NOMO-1 (cell line): ENCODE measurements around the gene BNC2.

ENCODE experiments used
- DNase-seq, 2 experiments: peaks; one replicate each; lab custom pipeline; 2025; ENCODE audit not compliant: unreplicated experiment in 2 of 2; lab: John Stamatoyannopoulos, UW

The BNC2 gene

DNA sequence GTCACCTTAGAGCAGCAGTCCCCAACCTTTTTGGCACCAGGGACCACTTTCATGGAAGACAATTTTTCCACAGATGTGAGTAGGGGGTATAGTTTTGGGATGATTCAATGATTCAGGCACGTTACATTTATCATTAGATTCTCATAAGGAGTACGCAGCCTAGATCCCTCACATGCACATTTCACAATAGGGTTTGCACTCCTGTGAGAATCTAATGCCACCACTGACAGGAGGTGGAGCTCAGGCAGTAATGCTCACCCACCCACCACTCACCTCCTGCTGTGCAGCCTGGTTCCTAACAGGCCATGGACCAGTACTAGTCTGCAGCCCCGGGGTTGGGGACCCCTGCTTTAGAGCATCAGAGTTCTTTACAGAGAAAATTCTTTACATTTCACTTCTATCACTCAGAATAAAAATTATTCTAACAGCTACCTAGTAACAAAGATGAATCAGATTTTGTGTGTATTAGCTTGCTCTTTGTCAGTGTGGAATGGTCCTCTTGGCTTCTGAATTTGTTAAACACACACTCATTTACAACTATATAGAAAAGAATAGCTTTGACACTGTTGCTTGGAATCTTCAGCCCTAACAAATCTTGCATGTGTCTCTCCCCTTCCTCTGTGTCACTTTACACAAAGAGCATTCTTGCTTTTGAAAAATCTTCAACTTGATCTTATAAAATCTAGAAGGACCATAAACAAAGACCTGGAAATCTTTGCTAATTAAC is 438.6 kb downstream of the BNC2 start:
- no peak for DNase-seq

DNA sequence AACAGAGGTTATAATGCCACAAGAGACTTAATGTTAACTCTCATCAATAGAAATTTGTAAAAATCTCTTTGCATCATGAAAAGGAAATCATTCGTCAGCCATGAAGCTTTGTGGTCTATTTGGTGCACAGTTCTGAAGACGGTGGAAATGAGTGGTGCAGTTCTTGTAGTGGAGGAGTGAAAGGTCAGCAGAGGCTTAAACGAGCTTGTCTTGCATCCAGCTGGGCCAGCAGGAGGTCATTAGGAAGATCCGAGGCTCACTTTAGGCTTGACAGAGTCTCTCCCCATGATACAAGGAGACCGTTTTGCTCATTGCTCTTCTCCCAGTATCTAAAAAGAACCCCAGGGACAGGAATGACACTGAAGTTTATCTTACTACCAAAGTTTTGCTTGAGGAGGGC is 440.8 kb downstream of the BNC2 start:
- DNase-seq = no peak

DNA sequence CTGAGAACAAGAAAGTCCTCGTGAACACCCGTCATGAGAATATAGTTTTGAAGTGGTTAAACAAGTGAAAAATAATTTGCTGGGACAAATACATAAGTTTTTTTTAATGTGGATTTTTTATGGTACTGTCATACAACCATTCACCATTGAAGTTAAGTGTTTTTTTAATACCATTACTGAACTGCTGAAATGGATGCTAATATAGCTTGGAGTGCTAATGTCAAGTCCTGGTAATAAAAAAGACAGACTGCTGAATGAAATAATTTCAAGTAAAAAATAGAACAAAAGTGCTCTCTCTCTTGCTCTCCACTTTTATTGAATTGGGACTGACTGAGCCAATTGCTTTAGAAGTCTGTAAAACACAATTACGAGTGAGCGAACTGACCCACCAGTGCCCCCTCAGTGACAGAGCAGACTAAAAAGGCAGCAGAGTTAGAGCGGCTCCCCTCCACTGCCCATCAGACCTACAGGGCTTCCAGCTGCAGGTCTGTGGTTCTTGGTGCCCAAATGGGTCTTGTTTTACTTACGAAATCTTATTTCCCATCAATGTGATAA is 442.5 kb downstream of the BNC2 start:
- no peak for DNase-seq

- DNase-seq = no peak
Measured at GRCh38 chr9:16426716-16427115, 443.8 kb downstream of the BNC2 start.

- no peak for DNase-seq
Measured at GRCh38 chr9:16425562-16426231, 444.8 kb downstream of the BNC2 start.

DNA sequence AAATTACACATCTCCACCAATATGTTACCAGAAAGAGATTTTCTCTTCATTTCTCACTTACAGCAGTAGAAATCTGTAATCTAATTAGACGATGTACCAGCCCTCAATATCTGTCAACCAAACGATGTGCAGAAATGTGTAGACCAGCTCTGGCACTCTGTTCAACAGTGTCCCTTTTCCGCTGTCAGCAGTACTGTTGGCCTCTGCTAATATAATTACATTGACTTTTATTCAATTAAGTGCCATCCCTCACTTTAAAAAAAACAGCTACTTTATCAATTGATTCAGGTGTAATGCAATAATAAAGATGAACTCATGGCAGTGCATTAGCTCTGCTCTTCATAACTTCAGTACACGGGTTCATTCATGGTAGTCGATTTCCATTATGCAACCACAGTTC is 448.4 kb downstream of the BNC2 start:
- no peak for DNase-seq

DNA sequence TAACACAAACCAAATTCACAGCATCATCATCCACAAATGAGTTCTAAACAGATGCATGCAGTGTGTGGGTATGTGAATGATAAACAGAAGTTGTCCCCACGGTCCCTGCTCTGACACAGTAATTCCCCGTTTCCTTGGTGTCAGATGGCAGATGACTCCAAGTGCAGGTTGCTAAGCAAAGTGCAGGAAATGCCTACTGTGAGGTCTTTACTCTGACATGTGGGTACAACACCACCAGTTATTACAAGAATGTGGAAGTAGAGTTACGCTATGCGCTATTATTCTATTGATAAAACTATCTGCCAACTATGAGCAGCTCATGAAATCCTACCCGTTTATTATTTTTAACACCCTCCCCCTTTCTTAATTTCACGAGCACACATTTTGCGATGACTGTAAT is 448.9 kb downstream of the BNC2 start:
- no peak for DNase-seq

DNA sequence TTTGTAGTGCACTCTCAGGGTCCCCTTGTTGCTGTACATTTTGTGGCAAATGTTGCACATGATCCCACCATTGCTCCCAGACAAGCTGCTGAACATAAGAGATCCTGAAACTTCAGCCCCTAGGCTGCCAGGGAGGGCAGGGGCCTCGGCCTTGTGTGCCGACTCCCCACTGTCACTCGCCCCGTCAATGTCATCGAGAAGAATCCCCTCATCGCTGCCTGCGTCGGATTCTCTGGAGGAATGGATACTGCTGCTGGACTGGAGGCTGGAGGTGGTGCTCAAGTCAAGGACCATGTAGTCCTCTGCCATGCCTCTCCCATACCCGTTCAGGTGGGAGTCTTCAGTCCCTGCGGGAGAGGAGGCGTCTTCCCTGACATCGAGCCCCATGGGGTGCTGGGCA is 451.3 kb downstream of the BNC2 start:
- DNase-seq = no peak

GRCh38 chr9:16418721-16419120 is 451.7 kb downstream of the BNC2 start:
- no peak for DNase-seq

DNA sequence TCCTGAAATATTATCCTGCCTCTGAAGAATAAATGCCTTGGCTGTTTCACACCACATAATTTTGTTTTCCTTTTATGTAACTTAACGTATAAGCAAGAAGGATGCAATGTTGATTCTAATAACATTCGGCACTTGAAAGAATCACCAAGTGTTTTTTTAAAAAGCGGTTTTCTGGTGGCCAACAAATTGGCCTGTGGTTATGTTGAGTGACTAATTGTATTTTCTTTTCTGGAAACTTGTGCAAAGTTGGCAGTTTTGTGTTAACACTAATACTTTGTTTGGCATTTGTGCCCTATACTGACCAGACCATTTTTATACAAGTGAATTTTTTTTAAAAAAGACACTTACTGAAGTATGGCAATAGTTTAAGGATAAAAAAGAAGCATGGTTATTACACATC is 452.7 kb downstream of the BNC2 start:
- no peak for DNase-seq

GRCh38 chr9:16417161-16417560 is 453.3 kb downstream of the BNC2 start:
- DNase-seq = no peak

DNA sequence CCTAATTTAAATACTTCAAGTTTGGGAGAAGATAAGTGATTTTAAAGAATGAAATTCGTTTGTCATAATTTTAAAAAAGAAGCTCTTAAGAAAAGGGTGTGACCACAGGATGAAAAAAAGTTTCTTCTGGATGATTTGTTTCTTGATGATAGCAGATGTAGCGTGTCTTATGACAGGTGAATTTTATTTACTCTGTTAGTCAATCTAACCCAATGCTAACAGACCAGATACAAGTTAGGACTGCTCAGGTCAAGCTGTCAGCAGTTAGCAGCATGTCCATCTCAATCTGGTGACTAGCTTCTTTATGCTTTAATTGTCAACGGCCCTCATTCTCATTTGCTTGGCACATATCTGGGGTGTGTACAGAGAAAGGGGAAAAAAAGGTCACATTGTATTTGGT is 456.0 kb downstream of the BNC2 start:
- DNase-seq = no peak

- no peak for DNase-seq
Measured at GRCh38 chr9:16413509-16414016, 456.9 kb downstream of the BNC2 start.

DNA sequence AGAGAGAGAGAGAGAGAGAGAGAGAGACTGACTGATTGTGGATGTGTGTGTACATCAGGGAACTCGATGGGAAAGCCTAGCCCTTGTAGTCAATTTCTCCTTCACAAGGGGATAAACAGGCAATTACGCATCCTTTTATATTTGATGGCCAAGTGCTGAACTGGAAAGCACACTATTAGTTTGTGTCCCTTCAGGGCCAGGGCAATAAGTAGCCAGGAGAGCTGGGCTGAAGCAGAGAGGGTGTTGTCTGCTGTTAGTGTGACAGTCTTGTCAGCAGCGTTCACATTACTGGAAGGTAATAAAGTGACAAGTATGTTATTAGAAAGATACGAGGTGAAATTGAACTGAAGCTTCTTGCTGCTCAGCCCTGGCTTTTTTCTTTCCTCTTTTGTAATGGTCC is 457.7 kb downstream of the BNC2 start:
- DNase-seq = no peak

DNA sequence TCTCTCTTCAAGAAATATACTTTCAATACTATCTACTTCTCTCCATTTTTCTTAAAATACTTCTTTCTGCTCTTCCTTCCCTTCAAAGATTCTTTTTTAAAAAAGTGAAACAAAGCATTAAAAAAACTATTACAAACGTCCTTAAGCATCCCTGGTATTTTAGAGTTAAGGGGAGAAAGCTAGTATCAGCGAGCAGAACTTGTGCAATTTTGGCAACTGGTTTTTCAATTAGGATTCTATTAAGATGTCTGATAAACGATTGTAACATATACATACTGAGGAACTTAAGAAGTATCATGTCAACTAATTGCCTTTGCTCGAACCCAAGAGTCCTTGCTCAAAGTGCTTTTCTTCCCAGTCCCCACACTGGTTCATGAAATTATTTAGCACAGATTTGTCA is 459.2 kb downstream of the BNC2 start:
- DNase-seq = no peak

DNA sequence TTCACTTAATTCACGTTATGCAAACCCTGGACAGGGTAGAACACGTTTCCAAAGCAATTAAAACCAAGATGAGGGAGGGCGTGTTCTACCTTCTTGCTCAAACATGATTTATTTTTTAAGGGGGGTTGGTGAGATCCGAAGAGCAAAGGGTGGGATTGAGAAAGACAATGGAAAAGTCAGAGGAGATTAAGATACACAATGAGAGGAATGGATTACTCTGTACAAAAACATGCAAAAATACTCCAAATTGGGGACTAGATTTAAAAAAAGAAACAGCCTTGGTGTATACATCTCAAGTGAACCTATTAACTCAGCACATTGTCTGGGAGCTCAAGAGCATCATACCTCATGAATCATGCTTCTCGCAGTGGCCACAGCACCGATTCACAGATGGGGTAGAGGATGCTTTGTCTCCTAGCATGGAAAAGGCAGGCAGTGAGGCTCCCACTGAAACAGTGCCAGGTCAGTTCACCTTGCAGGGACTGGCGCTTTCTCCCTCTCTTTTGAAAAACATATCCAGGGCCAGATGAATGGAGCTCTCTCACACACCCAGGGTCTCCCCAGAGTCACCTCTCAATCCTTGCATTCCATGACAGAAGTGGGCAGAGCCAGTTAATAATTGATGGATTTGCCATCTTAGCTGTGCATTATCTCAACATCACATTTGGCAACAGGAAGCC is 459.7 kb downstream of the BNC2 start:
- DNase-seq = no peak

DNA sequence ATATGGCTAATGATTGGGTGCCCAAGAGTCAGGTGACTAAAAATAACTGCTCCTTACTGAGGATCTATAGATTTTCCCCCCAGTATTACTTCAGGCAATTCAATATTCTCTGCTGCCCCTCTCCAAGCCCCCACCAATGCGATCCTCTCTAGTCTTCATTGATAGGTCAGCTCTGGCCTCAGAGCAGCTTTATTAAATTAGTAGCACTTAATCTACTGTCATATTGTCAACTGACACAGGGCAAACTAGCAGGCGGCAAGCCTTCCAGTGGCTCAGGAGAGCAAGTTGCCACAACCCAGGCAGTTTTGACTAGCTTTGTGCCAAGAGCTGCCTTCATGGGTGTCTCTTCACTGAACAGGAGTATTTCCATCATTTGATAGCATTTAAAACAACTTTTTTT is 462.9 kb downstream of the BNC2 start:
- no peak for DNase-seq

DNA sequence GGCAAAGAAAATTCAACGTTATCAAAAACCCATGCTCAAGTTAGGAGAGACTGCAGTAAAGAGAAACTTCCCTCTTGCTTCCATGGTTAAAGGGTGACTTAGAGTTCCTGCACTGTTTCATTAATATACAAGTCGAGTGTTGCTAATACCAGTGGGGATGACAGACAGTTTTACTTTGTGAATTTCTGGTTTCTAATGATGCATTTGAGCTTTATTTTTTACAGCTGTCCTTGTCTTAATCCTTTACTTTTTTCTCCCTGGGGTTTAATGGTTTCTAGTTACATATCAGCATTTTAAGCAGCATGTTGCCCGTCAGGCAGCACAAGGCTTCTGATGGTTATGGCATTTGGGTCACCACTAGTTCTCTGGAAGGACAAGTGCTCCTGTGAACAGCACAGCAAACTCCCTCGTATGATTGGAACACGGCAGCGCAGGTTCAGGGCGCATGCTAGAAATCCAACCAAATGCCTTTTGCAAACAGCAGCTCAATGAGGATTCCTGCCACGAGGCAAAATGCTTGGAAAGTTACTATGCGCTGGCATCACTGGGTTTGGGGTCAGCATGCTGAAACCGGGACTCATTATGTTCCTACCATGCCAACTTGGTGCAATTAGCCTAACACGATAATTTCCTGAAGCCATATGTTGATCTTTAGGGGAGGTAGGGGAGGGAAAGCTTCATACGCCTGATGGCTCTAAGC is 463.8 kb downstream of the BNC2 start:
- DNase-seq = no peak

- no peak for DNase-seq
Measured at GRCh38 chr9:16405421-16405820, 465.0 kb downstream of the BNC2 start.

GRCh38 chr9:16401701-16402100 is 468.8 kb downstream of the BNC2 start:
- no peak for DNase-seq

GRCh38 chr9:16398691-16399090 is 471.8 kb downstream of the BNC2 start:
- DNase-seq = no peak
